ENCODE measurements around the gene AP1AR. TPM values are rescaled to one million over a fixed set of nuclear protein-coding genes. Genes with fewer than 3 reads are reported as not detected.
A peak's percentile ranks its signal among the peaks of the same experiment; 100 is the strongest.

AP1AR gene
- total RNA-seq, 1 donor from 2014 or later: 20.0 TPM

- no peak for TF ChIP-seq EZH2 (IDR thresholded peaks at IDR 0.05; ENCODE audit: insufficient read depth, low read length)
- TF ChIP-seq, protein P1, sequence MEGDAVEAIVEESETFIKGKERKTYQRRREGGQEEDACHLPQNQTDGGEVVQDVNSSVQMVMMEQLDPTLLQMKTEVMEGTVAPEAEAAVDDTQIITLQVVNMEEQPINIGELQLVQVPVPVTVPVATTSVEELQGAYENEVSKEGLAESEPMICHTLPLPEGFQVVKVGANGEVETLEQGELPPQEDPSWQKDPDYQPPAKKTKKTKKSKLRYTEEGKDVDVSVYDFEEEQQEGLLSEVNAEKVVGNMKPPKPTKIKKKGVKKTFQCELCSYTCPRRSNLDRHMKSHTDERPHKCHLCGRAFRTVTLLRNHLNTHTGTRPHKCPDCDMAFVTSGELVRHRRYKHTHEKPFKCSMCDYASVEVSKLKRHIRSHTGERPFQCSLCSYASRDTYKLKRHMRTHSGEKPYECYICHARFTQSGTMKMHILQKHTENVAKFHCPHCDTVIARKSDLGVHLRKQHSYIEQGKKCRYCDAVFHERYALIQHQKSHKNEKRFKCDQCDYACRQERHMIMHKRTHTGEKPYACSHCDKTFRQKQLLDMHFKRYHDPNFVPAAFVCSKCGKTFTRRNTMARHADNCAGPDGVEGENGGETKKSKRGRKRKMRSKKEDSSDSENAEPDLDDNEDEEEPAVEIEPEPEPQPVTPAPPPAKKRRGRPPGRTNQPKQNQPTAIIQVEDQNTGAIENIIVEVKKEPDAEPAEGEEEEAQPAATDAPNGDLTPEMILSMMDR (IDR thresholded peaks at IDR 0.05; ENCODE audit: insufficient read depth, low read depth, low read length): no peak
- H3K27ac ChIP-seq (ENCODE audit: low read depth, low read length): no peak overlapping the region
- H3K36me3 Mint-ChIP-seq (ENCODE audit: low read depth, unreplicated experiment): peaks cover 4% of the 10 kb centered on the region
These were observed 21.9 kb downstream of the AP1AR start for GRCh38 chr4:112253382-112254000.

DNA sequence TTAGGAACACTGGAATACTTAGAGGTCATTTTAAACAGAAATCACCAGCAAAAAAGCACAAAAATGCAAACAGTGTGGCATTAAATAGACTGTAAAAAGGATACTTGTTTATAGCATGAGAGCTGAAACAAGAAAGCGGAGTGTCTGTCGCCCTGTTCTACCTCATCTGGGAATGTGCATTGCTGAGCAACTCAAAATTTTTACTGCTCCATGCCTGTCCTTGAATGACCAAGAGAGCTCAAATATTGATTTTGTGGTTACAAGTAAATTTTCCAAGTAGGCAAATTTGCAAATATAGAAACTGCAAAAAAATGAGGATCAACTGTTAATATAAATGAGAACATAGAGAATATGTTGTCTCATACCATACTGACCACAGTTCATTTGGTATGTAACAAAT, 25.5 kb downstream of the AP1AR start:
- no peak overlapping the region for H3K4me2 ChIP-seq (ENCODE audit: low read length)
- H3K27ac Mint-ChIP-seq (ENCODE audit: unreplicated experiment): no peak overlapping the region
- TF ChIP-seq EZH2 (IDR thresholded peaks at IDR 0.05; ENCODE audit: insufficient read depth, low read length): no peak
- TF ChIP-seq, protein P1 (IDR thresholded peaks at IDR 0.05; ENCODE audit: insufficient read depth, low read depth, low read length): no peak
- H3K9me3 Mint-ChIP-seq (ENCODE audit: unreplicated experiment): no peaks in the 10 kb centered on the region
- H3K4me3 Mint-ChIP-seq (ENCODE audit: unreplicated experiment): no peak overlapping the region
- no peaks in the 10 kb centered on the region for H3K4me1 Mint-ChIP-seq (ENCODE audit: low read depth, unreplicated experiment)
- no peaks in the 10 kb centered on the region for H3K79me2 ChIP-seq (ENCODE audit: insufficient read depth, low read length)
- no peaks in the 10 kb centered on the region for H3K4me1 ChIP-seq (ENCODE audit: insufficient read depth, low read length)
- no peaks in the 10 kb centered on the region for H3K27me3 Mint-ChIP-seq (ENCODE audit: low read depth, unreplicated experiment)
- FAIRE-seq (no peak), DNase-seq (ENCODE audit: low read depth) (no peak)
- H3K27ac ChIP-seq (ENCODE audit: low read depth, low read length): no peak overlapping the region
- no peak overlapping the region for H3K9ac ChIP-seq (ENCODE audit: low read length)
- no peak overlapping the region for H3K4me3 ChIP-seq (ENCODE audit: insufficient read depth, low read depth, low read length)
- H3K36me3 ChIP-seq (ENCODE audit: insufficient read depth, low read length): no peaks in the 10 kb centered on the region
- H3K36me3 Mint-ChIP-seq (ENCODE audit: low read depth, unreplicated experiment): peaks cover 4% of the 10 kb centered on the region
- H2AFZ ChIP-seq (ENCODE audit: low read depth, low read length): no peak overlapping the region
- H4K20me1 ChIP-seq (ENCODE audit: insufficient read depth, low read length): no peaks in the 10 kb centered on the region
- H3K9me3 ChIP-seq (ENCODE audit: insufficient read depth, low read depth, low read length): no peaks in the 10 kb centered on the region
- H3K27me3 ChIP-seq (ENCODE audit: insufficient read depth, low read length): no peaks in the 10 kb centered on the region

More at GRCh38 chr4:112253382-112254000, 21.9 kb downstream of the AP1AR start:
- no peak overlapping the region for H3K9ac ChIP-seq (ENCODE audit: low read length)
- no peaks in the 10 kb centered on the region for H3K27me3 ChIP-seq (ENCODE audit: insufficient read depth, low read length)
- H3K79me2 ChIP-seq (ENCODE audit: insufficient read depth, low read length): peaks cover 11% of the 10 kb centered on the region
- Mint-ChIP-seq H3K27me3 (ENCODE audit: low read depth, unreplicated experiment) (no peaks in the 10 kb centered on the region), H3K9me3 (ENCODE audit: unreplicated experiment) (no peaks in the 10 kb centered on the region), H3K27ac (ENCODE audit: unreplicated experiment) (no peak overlapping the region), H3K4me1 (ENCODE audit: low read depth, unreplicated experiment) (peaks cover 7% of the 10 kb centered on the region), H3K4me3 (ENCODE audit: unreplicated experiment) (no peak overlapping the region)
- no peak overlapping the region for H3K4me2 ChIP-seq (ENCODE audit: low read length)
- H4K20me1 ChIP-seq (ENCODE audit: insufficient read depth, low read length): peaks cover 4% of the 10 kb centered on the region
- H3K9me3 ChIP-seq (ENCODE audit: insufficient read depth, low read depth, low read length): no peaks in the 10 kb centered on the region
- FAIRE-seq: no peak
- no peak overlapping the region for H2AFZ ChIP-seq (ENCODE audit: low read depth, low read length)
- H3K4me1 ChIP-seq (ENCODE audit: insufficient read depth, low read length): no peaks in the 10 kb centered on the region
- DNase-seq (ENCODE audit: low read depth): no peak
- no peak overlapping the region for H3K4me3 ChIP-seq (ENCODE audit: insufficient read depth, low read depth, low read length)
- H3K36me3 ChIP-seq (ENCODE audit: insufficient read depth, low read length): no peaks in the 10 kb centered on the region

GRCh38 chr4:112266823-112267222, 35.2 kb downstream of the AP1AR start:
- no peaks in the 10 kb centered on the region for H3K9me3 ChIP-seq (ENCODE audit: insufficient read depth, low read depth, low read length)
- no peak for FAIRE-seq

More at GRCh38 chr4:112266823-112267222, 35.2 kb downstream of the AP1AR start:
- no peak overlapping the region for H3K4me2 ChIP-seq (ENCODE audit: low read length)
- H3K9ac ChIP-seq (ENCODE audit: low read length): no peak overlapping the region
- no peaks in the 10 kb centered on the region for H3K79me2 ChIP-seq (ENCODE audit: insufficient read depth, low read length)
- no peak overlapping the region for H3K4me3 ChIP-seq (ENCODE audit: insufficient read depth, low read depth, low read length)
- Mint-ChIP-seq H3K27ac (ENCODE audit: unreplicated experiment) (no peak overlapping the region), H3K36me3 (ENCODE audit: low read depth, unreplicated experiment) (peaks cover 5% of the 10 kb centered on the region), H3K27me3 (ENCODE audit: low read depth, unreplicated experiment) (no peaks in the 10 kb centered on the region), H3K4me3 (ENCODE audit: unreplicated experiment) (no peak overlapping the region), H3K4me1 (ENCODE audit: low read depth, unreplicated experiment) (no peaks in the 10 kb centered on the region), H3K9me3 (ENCODE audit: unreplicated experiment) (peaks cover 5% of the 10 kb centered on the region)
- no peak overlapping the region for H3K27ac ChIP-seq (ENCODE audit: low read depth, low read length)
- no peak for TF ChIP-seq EZH2 (IDR thresholded peaks at IDR 0.05; ENCODE audit: insufficient read depth, low read length)
- TF ChIP-seq, protein P1 (IDR thresholded peaks at IDR 0.05; ENCODE audit: insufficient read depth, low read depth, low read length): peak; percentile 38
- peaks cover 11% of the 10 kb centered on the region for H3K36me3 ChIP-seq (ENCODE audit: insufficient read depth, low read length)
- no peaks in the 10 kb centered on the region for H4K20me1 ChIP-seq (ENCODE audit: insufficient read depth, low read length)
- H2AFZ ChIP-seq (ENCODE audit: low read depth, low read length): no peak overlapping the region
- DNase-seq (ENCODE audit: low read depth): peak; percentile 9
- peaks cover 8% of the 10 kb centered on the region for H3K4me1 ChIP-seq (ENCODE audit: insufficient read depth, low read length)
- H3K27me3 ChIP-seq (ENCODE audit: insufficient read depth, low read length): no peaks in the 10 kb centered on the region
